ENCODE data around the gene PKP4.

DNA sequence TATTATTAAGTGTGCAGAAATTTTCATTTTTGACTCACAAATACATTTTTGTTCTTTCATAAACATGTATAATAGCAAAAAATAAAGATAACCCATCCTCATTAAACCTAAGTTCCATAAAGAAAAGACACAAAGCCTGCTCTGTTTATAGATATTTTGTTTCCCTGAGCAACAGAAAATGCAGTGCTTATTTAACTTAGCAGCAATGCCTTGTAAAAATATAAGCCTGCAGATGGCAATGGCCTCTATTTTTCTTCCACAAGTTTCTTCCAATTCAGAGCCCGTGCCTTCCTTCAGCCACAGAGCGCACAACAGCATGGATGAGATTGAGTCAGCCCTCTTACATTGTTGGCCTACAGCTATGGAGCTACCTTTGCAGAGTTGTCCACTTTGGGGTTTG lies 43.6 kb downstream of the PKP4 start:
- TF ChIP-seq CTCF (IDR thresholded peaks at IDR 0.05) (no peak), POLR2A (IDR thresholded peaks at IDR 0.05) (no peak), POLR2AphosphoS5 (IDR thresholded peaks at IDR 0.05) (no peak), EP300 (IDR thresholded peaks at IDR 0.05) (no peak)
